GM21723 (cell line): ENCODE data around the gene TRIM36.

ENCODE experiments used
- ATAC-seq: cut with Tn5 transposase; IDR thresholded peaks from one replicate; pipeline ENCODE4 v1.9.1; 2021; ENCODE audit warnings: mild to moderate bottlenecking, moderate library complexity; ENCODE audit not compliant: unreplicated experiment

TRIM36 gene

GRCh38 chr5:115079924-115080623, 89.6 kb downstream of the TRIM36 start:
- no peak for ATAC-seq
